Thyroid gland (tissue), 4 donors: ENCODE results near the gene PCNA.

Experiments
- POLR2A ChIP-seq, 2 donors: fragments of 450-650 bp; IDR thresholded peaks; one replicate each; pipeline ENCODE4 v1.6.1; 2017; ENCODE audit warnings: antibody characterized with exemption in 2 of 2, mild to moderate bottlenecking in 2 of 2, moderate library complexity in 1 of 2
- TF ChIP-seq, protein P1 (sequence below), 6 experiments: fragments of 200-600 bp in 3 of 6; fragments of 450-650 bp in 3 of 6; sonication (generic) in 3 of 6; IDR thresholded peaks; one replicate each; pipeline ENCODE4 v1.5.1; 2016 to 2019; ENCODE audit warnings: antibody characterized with exemption in 6 of 6, mild to moderate bottlenecking in 2 of 6, inconsistent platforms in 1 of 6, moderate library complexity in 1 of 6

DNA sequence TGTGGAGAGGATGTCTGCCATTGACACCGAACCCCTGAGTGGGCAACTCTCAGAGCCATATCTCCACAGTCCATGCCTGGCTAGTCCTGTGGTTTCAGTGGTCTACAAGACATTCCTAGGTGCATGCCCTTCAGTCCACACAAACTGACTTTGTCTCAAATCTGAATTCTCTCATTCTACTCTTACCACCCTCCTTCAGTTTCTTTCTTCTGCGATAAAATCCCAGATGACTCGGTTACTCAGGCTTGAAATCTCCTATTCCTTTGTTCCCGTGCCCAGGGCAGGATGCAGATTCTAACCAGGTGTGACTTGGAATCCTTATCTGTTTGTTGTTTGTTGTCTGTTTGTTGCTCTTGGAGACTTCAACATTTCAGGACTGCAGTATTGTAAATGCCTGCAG lies 16.3 kb upstream of the PCNA start:
- TF ChIP-seq, protein P1, sequence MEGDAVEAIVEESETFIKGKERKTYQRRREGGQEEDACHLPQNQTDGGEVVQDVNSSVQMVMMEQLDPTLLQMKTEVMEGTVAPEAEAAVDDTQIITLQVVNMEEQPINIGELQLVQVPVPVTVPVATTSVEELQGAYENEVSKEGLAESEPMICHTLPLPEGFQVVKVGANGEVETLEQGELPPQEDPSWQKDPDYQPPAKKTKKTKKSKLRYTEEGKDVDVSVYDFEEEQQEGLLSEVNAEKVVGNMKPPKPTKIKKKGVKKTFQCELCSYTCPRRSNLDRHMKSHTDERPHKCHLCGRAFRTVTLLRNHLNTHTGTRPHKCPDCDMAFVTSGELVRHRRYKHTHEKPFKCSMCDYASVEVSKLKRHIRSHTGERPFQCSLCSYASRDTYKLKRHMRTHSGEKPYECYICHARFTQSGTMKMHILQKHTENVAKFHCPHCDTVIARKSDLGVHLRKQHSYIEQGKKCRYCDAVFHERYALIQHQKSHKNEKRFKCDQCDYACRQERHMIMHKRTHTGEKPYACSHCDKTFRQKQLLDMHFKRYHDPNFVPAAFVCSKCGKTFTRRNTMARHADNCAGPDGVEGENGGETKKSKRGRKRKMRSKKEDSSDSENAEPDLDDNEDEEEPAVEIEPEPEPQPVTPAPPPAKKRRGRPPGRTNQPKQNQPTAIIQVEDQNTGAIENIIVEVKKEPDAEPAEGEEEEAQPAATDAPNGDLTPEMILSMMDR (IDR thresholded peaks at IDR 0.05), result no peak
- no peak for TF ChIP-seq POLR2A (IDR thresholded peaks at IDR 0.05)
